Measurements from ENCODE around the gene C10orf71.

DNA sequence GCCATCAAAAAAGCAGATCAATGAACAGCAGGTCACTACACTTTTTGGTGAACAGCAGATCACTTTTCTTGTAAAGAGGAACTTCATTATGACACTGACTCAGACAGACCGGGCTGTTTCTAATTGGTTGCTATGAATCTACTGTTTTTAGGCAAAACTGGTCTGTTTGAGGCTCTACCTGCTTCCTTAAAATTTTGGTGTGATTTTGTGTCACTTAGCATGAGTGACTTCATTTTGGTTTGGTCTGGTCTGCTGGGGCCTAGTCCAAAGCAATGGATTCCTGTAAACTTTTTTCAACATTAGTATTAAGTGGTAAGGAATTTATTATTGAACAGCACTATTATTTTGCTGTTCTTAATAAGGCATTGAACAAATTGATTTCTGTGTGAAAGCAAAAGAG is 41.8 kb upstream of the C10orf71 start:
- TF ChIP-seq EZH2 (IDR thresholded peaks at IDR 0.05; ENCODE audit: borderline replicate concordance, insufficient read depth, low read length, poor library complexity, severe bottlenecking): no peak
- TF ChIP-seq, protein P1, sequence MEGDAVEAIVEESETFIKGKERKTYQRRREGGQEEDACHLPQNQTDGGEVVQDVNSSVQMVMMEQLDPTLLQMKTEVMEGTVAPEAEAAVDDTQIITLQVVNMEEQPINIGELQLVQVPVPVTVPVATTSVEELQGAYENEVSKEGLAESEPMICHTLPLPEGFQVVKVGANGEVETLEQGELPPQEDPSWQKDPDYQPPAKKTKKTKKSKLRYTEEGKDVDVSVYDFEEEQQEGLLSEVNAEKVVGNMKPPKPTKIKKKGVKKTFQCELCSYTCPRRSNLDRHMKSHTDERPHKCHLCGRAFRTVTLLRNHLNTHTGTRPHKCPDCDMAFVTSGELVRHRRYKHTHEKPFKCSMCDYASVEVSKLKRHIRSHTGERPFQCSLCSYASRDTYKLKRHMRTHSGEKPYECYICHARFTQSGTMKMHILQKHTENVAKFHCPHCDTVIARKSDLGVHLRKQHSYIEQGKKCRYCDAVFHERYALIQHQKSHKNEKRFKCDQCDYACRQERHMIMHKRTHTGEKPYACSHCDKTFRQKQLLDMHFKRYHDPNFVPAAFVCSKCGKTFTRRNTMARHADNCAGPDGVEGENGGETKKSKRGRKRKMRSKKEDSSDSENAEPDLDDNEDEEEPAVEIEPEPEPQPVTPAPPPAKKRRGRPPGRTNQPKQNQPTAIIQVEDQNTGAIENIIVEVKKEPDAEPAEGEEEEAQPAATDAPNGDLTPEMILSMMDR (IDR thresholded peaks at IDR 0.05; ENCODE audit: poor library complexity, severe bottlenecking): no peak
- no peak for TF ChIP-seq TAF1 (IDR thresholded peaks at IDR 0.05; ENCODE audit: low read depth)
- no peak for TF ChIP-seq RAD21 (conservative IDR thresholded peaks at IDR 0.05)
- no peak for TF ChIP-seq EP300 (conservative IDR thresholded peaks at IDR 0.05; ENCODE audit: poor library complexity, severe bottlenecking)

All from neural cell (in vitro differentiated cells).